Smooth muscle cell (in vitro differentiated cells): ENCODE results near the gene CAMSAP2. TPM values are rescaled to one million over a fixed set of nuclear protein-coding genes. Genes with fewer than 3 reads are reported as not detected.

ENCODE experiments used
- DNase-seq: peaks from one replicate; lab custom pipeline; 2025; ENCODE audit not compliant: unreplicated experiment; lab: John Stamatoyannopoulos, UW
- H2AFZ ChIP-seq: fragments of 200-600 bp; sonication (generic); 2 replicates; pipeline ENCODE4 v1.6.0; 2016; ENCODE audit warnings: antibody characterized with exemption, low read depth, mild to moderate bottlenecking
- H3F3A ChIP-seq: fragments of 200-600 bp; sonication (generic); 2 replicates; pipeline ENCODE4 v1.6.0; 2017; ENCODE audit warnings: antibody characterized with exemption, low read depth
- H3K27ac ChIP-seq: fragments of 200-600 bp; sonication (generic); 2 replicates; pipeline ENCODE4 v1.5.1; 2016; ENCODE audit warnings: low read depth, mild to moderate bottlenecking
- H3K27me3 ChIP-seq: fragments of 200-600 bp; sonication (generic); 2 replicates; pipeline ENCODE4 v1.6.1; 2016; ENCODE audit warnings: low read depth, mild to moderate bottlenecking
- H3K36me3 ChIP-seq: fragments of 200-600 bp; sonication (generic); 2 replicates; pipeline ENCODE4 v1.5.1; 2016; ENCODE audit warnings: low read depth
- H3K4me1 ChIP-seq: fragments of 200-600 bp; sonication (generic); 2 replicates; pipeline ENCODE4 v1.5.1; 2016; ENCODE audit warnings: low read depth
- H3K4me2 ChIP-seq: fragments of 200-600 bp; sonication (generic); 2 replicates; pipeline ENCODE4 v1.6.0; 2016; ENCODE audit warnings: mild to moderate bottlenecking
- H3K4me3 ChIP-seq: fragments of 200-600 bp; sonication (generic); 2 replicates; pipeline ENCODE4 v1.5.1; 2016; ENCODE audit warnings: mild to moderate bottlenecking
- H3K79me2 ChIP-seq: fragments of 200-600 bp; sonication (generic); 2 replicates; pipeline ENCODE4 v1.6.0; 2016; ENCODE audit warnings: low read depth, mild to moderate bottlenecking
- H3K9ac ChIP-seq: fragments of 200-600 bp; sonication (generic); 2 replicates; pipeline ENCODE4 v1.6.0; 2016; ENCODE audit warnings: low read depth
- H3K9me3 ChIP-seq: fragments of 200-600 bp; sonication (generic); replicated peaks from 2 replicates; pipeline ENCODE4 v1.5.1; 2016; ENCODE audit warnings: low read depth
- H4K20me1 ChIP-seq: fragments of 200-600 bp; sonication (generic); 2 replicates; pipeline ENCODE4 v1.6.0; 2016; ENCODE audit warnings: low read depth
- WGBS: methylation state at CpG from one replicate; pipeline ENCODE4 v1.1.7; 2016; ENCODE audit warnings: low lambda C conversion rate; 5-methylcytosine and 5-hydroxymethylcytosine counted together
- polyA plus RNA-seq: library from polyadenylated mRNA; unstranded; fragments of >200 nt; fragmentation: Nextera tagmentation; extraction: Ambion mirVana; gene quantifications from 2 replicates; pipeline ENCODE4 v1.2.1, GENCODE V29; 2016
- total RNA-seq: library from RNA; depleted of rRNA; stranded (reverse); fragments of >200 nt; gene quantifications from 2 replicates; pipeline ENCODE4 v1.2.3, GENCODE V29; 2014
- TF ChIP-seq, protein P1 (sequence below): fragments of 200-600 bp; sonication (generic); IDR thresholded peaks from 2 replicates; pipeline ENCODE4 v1.5.1; 2017; ENCODE audit warnings: borderline replicate concordance, mild to moderate bottlenecking, antibody characterized with exemption; ENCODE audit not compliant: insufficient read depth, poor library complexity, severe bottlenecking

Gene CAMSAP2
- total and polyA plus RNA-seq, 2 experiments from 2014 or later: 12.9 to 57.5 TPM

DNA sequence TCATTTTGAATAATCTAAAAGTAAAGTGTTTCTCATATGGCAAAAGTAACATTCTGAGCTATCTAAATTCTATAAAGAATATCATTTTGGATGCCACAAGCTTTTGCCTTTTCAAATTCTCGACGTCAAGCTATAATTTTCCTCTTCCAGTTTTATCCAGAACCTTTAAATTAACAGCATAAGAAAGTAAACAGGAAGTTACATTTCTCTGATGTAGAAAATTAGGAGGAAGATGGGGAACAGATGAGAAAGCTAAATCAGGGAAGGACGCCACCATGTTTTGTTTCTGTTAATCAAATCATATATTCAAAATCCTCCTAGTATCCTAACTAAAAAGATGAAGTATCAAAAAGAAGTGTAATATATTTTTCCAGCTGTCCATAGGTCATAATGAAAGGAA lies 8.8 kb upstream of the CAMSAP2 start:
- WGBS: 85% methylated on average over 3 of the region's 3 CpGs
- H4K20me1 ChIP-seq: no peaks in the 10 kb centered on the region
- no peaks in the 10 kb centered on the region for H3K9me3 ChIP-seq
- H3K4me2 ChIP-seq: no peak overlapping the region
- no peaks in the 10 kb centered on the region for H3K4me1 ChIP-seq
- H3K27ac ChIP-seq: no peak overlapping the region
- no peak overlapping the region for H3K9ac ChIP-seq
- TF ChIP-seq, protein P1, sequence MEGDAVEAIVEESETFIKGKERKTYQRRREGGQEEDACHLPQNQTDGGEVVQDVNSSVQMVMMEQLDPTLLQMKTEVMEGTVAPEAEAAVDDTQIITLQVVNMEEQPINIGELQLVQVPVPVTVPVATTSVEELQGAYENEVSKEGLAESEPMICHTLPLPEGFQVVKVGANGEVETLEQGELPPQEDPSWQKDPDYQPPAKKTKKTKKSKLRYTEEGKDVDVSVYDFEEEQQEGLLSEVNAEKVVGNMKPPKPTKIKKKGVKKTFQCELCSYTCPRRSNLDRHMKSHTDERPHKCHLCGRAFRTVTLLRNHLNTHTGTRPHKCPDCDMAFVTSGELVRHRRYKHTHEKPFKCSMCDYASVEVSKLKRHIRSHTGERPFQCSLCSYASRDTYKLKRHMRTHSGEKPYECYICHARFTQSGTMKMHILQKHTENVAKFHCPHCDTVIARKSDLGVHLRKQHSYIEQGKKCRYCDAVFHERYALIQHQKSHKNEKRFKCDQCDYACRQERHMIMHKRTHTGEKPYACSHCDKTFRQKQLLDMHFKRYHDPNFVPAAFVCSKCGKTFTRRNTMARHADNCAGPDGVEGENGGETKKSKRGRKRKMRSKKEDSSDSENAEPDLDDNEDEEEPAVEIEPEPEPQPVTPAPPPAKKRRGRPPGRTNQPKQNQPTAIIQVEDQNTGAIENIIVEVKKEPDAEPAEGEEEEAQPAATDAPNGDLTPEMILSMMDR: no peak
- no peaks in the 10 kb centered on the region for H3K36me3 ChIP-seq
- H3F3A ChIP-seq: no peaks in the 10 kb centered on the region
- no peaks in the 10 kb centered on the region for H3K27me3 ChIP-seq
- DNase-seq: no peak
- peak overlapping the region; percentile 75 for H2AFZ ChIP-seq
- H3K79me2 ChIP-seq: no peaks in the 10 kb centered on the region
- H3K4me3 ChIP-seq: no peak overlapping the region

DNA sequence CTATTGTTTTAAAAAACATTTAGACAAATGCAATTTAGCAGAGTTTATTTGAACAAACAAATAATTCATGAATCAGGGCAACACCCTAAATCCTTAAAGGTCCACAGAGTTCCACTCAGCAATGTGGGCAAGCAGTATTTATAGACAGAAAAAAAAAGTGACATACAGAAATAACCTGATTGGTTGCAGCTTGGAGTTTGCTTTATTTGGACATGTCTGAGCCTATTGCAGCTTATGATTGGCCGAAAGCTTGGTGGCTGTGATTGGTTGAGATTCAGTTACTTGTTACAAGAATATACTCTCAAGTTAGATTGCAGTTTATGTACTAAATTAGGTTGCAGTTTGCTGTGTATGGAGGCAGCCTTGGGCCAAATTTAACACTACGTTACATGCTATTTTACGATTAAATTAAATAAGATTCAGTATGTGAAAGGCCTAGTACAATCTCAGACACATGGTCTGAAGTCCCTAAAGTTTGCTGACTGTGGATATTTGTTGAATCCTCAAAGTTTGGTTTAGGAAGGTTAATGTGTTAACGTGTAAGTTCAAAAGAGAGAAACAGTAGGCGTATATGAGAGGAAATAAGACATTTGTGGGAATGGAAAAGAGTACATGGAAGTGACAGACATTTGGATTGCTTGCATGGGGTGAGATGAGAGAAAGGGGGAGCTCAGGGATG lies 6.9 kb upstream of the CAMSAP2 start:
- H3K27me3 ChIP-seq: no peaks in the 10 kb centered on the region
- no peak overlapping the region for H3K27ac ChIP-seq
- no peak overlapping the region for H3K4me3 ChIP-seq
- no peak overlapping the region for H2AFZ ChIP-seq
- TF ChIP-seq, protein P1: no peak
- no peak overlapping the region for H3K4me2 ChIP-seq
- no peaks in the 10 kb centered on the region for H3K36me3 ChIP-seq
- WGBS: 93% methylated on average over 5 of the region's 5 CpGs
- no peak for DNase-seq
- H3K9me3 ChIP-seq: no peaks in the 10 kb centered on the region
- no peaks in the 10 kb centered on the region for H3K79me2 ChIP-seq
- H3K9ac ChIP-seq: no peak overlapping the region
- no peaks in the 10 kb centered on the region for H4K20me1 ChIP-seq
- H3F3A ChIP-seq: no peaks in the 10 kb centered on the region
- H3K4me1 ChIP-seq: no peaks in the 10 kb centered on the region

DNA sequence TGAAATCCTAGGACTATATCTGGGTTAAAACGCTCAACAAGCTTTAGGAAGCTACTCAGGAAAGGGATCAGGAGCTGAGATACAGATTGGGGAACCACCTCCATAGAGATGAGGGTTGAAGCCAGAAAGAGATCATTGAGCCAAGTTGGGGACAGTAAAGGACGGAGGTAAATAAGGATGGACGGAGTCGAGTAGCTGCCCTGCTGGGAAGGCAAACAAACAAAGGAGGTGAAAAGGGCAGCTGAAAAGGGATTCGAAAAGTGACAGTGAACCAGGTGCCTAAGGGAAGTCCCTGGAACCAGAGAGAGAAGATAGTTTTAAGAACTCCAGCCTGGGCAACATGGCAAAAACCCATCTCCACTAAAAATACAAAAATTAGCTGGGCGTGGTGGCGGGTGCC lies 6.3 kb upstream of the CAMSAP2 start:
- H3K9ac ChIP-seq: no peak overlapping the region
- H3K79me2 ChIP-seq: no peaks in the 10 kb centered on the region
- H3K27me3 ChIP-seq: no peaks in the 10 kb centered on the region
- 95% methylated on average over 7 of the region's 7 CpGs for WGBS
- H3F3A ChIP-seq: no peaks in the 10 kb centered on the region
- TF ChIP-seq, protein P1: no peak
- no peaks in the 10 kb centered on the region for H4K20me1 ChIP-seq
- H3K4me3 ChIP-seq: no peak overlapping the region
- no peak overlapping the region for H2AFZ ChIP-seq
- DNase-seq: no peak
- H3K36me3 ChIP-seq: no peaks in the 10 kb centered on the region
- H3K27ac ChIP-seq: no peak overlapping the region
- no peaks in the 10 kb centered on the region for H3K9me3 ChIP-seq
- H3K4me2 ChIP-seq: no peak overlapping the region
- no peaks in the 10 kb centered on the region for H3K4me1 ChIP-seq

DNA sequence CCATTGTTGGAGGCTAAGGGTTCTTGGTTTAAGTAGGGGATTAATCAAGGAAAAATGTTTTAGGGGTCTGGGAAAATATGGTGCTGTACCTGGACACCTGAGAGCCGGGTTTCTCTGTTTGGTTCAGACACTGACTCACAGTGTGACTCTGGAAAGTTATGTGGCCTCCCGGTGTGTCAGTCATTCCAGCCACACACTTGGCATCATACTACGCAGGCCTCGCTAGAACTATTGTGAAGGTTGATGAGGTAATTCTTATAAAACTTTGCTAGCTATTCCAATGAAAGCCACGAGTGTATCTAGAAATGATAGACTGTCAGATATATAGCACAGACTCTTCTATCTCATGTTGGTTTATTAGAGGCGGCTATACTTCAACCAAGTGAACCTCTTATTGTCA lies 4.8 kb upstream of the CAMSAP2 start:
- 79% methylated on average over 6 of the region's 6 CpGs for WGBS
- H2AFZ ChIP-seq: no peak overlapping the region

More for the DNA sequence above, 4.8 kb upstream of the CAMSAP2 start:
- Histone ChIP-seq H3K4me3 (no peak overlapping the region), H3K9ac (no peak overlapping the region), H3K9me3 (no peaks in the 10 kb centered on the region), H4K20me1 (no peaks in the 10 kb centered on the region), H3K27ac (peak overlapping the region; percentile 57), H3K4me2 (no peak overlapping the region), H3K27me3 (no peaks in the 10 kb centered on the region), H3F3A (no peaks in the 10 kb centered on the region), H3K36me3 (no peaks in the 10 kb centered on the region), H3K4me1 (no peaks in the 10 kb centered on the region), H3K79me2 (no peaks in the 10 kb centered on the region)
- no peak for DNase-seq
- TF ChIP-seq, protein P1: no peak
